ENCODE results near the gene PRKCH. TPM values are rescaled to one million over a fixed set of nuclear protein-coding genes. Genes with fewer than 3 reads are reported as not detected.

PRKCH gene
- polyA plus RNA-seq, 1 donor from 2014 or later: 2.0 TPM

- no peak overlapping the region for H3K4me2 ChIP-seq (ENCODE audit: low read length)
- H3K9ac ChIP-seq (ENCODE audit: low read length): no peak overlapping the region
- H3K79me2 ChIP-seq (replicated peaks; ENCODE audit: insufficient read depth, low read length): no peaks in the 10 kb centered on the region
- no peak overlapping the region for H3K4me3 ChIP-seq (ENCODE audit: low read length)
- H3K36me3 ChIP-seq (ENCODE audit: insufficient read depth, low read length): no peaks in the 10 kb centered on the region
- H2AFZ ChIP-seq (ENCODE audit: low read depth, low read length): no peak overlapping the region
- no peaks in the 10 kb centered on the region for H4K20me1 ChIP-seq (ENCODE audit: insufficient read depth)
- TF ChIP-seq CTCF (IDR thresholded peaks at IDR 0.05; ENCODE audit: poor library complexity, severe bottlenecking): no peak
- no peak for TF ChIP-seq MXI1 (conservative IDR thresholded peaks at IDR 0.05; ENCODE audit: poor library complexity, severe bottlenecking)
- TF ChIP-seq EZH2 (IDR thresholded peaks at IDR 0.05; ENCODE audit: borderline replicate concordance, insufficient read depth, low read length, poor library complexity, severe bottlenecking): no peak
- TF ChIP-seq REST (IDR thresholded peaks at IDR 0.05; ENCODE audit: borderline replicate concordance): no peak
- TF ChIP-seq POLR2AphosphoS5 (IDR thresholded peaks at IDR 0.05): no peak
- no peak for TF ChIP-seq TAF1 (IDR thresholded peaks at IDR 0.05; ENCODE audit: low read depth)
- TF ChIP-seq RAD21 (conservative IDR thresholded peaks at IDR 0.05): no peak
- TF ChIP-seq EP300 (conservative IDR thresholded peaks at IDR 0.05; ENCODE audit: poor library complexity, severe bottlenecking): no peak
- TF ChIP-seq SMC3 (conservative IDR thresholded peaks at IDR 0.05; ENCODE audit: poor library complexity): no peak
- H3F3A ChIP-seq (ENCODE audit: insufficient read depth, low read length, poor library complexity, severe bottlenecking): no peaks in the 10 kb centered on the region
- no peaks in the 10 kb centered on the region for H3K9me3 ChIP-seq (ENCODE audit: low read length)
- H3K9me2 ChIP-seq (ENCODE audit: insufficient read depth, low read length): no peaks in the 10 kb centered on the region
- no peaks in the 10 kb centered on the region for H3K27me3 ChIP-seq (ENCODE audit: insufficient read depth, low read depth, low read length)
- H3K27ac ChIP-seq (ENCODE audit: low read length): no peak overlapping the region
Observed at GRCh38 chr14:61540931-61541330, 219.6 kb downstream of the PRKCH start.

- Histone ChIP-seq H2AFZ (ENCODE audit: low read depth, low read length) (no peak overlapping the region), H3K9ac (ENCODE audit: low read length) (no peak overlapping the region), H4K20me1 (ENCODE audit: insufficient read depth) (no peaks in the 10 kb centered on the region), H3K9me3 (ENCODE audit: low read length) (no peaks in the 10 kb centered on the region), H3K4me3 (ENCODE audit: low read length) (no peak overlapping the region), H3K36me3 (ENCODE audit: insufficient read depth, low read length) (no peaks in the 10 kb centered on the region), H3K4me2 (ENCODE audit: low read length) (no peak overlapping the region), H3K27ac (ENCODE audit: low read length) (no peak overlapping the region), H3K9me2 (ENCODE audit: insufficient read depth, low read length) (no peaks in the 10 kb centered on the region), H3F3A (ENCODE audit: insufficient read depth, low read length, poor library complexity, severe bottlenecking) (no peaks in the 10 kb centered on the region), H3K27me3 (ENCODE audit: insufficient read depth, low read depth, low read length) (no peaks in the 10 kb centered on the region), H3K79me2 (replicated peaks; ENCODE audit: insufficient read depth, low read length) (no peaks in the 10 kb centered on the region)
- no peak for TF ChIP-seq MXI1 (conservative IDR thresholded peaks at IDR 0.05; ENCODE audit: poor library complexity, severe bottlenecking)
- no peak for TF ChIP-seq EP300 (conservative IDR thresholded peaks at IDR 0.05; ENCODE audit: poor library complexity, severe bottlenecking)
Observed at GRCh38 chr14:61542848-61543790, 221.7 kb downstream of the PRKCH start.
